Immature natural killer cell (primary cell): ENCODE data around the gene TMA16. TPM values are rescaled to one million over a fixed set of nuclear protein-coding genes. Genes with fewer than 3 reads are reported as not detected.
"Not testable (repeated sequence)": the region's sequence is repeated elsewhere in the genome, so short reads cannot be mapped to it uniquely, and the experiment has no call there.

Experiments used
- DNase-seq, 3 donors: peaks; one replicate each; pipeline ENCODE4 v3.0.0; 2022; ENCODE audit warnings: mixed read lengths in 1 of 3
- H3K27ac Mint-ChIP-seq, 6 donors: one replicate each; pipeline ENCODE4 v1.8.0; 2020; ENCODE audit warnings: mixed read lengths in 6 of 6, mild to moderate bottlenecking in 5 of 6, inconsistent platforms in 4 of 6, moderate library complexity in 3 of 6
- H3K27me3 Mint-ChIP-seq, 3 donors: one replicate each; pipeline ENCODE4 v1.8.0; 2020 to 2021; ENCODE audit warnings: low read depth in 3 of 3, mild to moderate bottlenecking in 3 of 3, mixed read lengths in 3 of 3, moderate library complexity in 3 of 3, inconsistent platforms in 1 of 3
- H3K36me3 Mint-ChIP-seq, 3 donors: one replicate each; pipeline ENCODE4 v1.8.0; 2020; ENCODE audit warnings: mixed read lengths in 3 of 3, inconsistent platforms in 2 of 3, mild to moderate bottlenecking in 2 of 3
- H3K4me1 Mint-ChIP-seq, 2 donors: one replicate each; pipeline ENCODE4 v1.8.0; 2020; ENCODE audit warnings: inconsistent platforms in 2 of 2, mild to moderate bottlenecking in 2 of 2, mixed read lengths in 2 of 2, moderate library complexity in 1 of 2
- H3K4me3 Mint-ChIP-seq, 5 donors: one replicate each; pipeline ENCODE4 v1.8.0; 2020; ENCODE audit warnings: mild to moderate bottlenecking in 5 of 5, mixed read lengths in 5 of 5, inconsistent platforms in 3 of 5, moderate library complexity in 3 of 5
- H3K9me3 Mint-ChIP-seq, 6 donors: one replicate each; pipeline ENCODE4 v1.8.0; 2020; ENCODE audit warnings: mild to moderate bottlenecking in 6 of 6, mixed read lengths in 6 of 6, inconsistent platforms in 4 of 6, moderate library complexity in 3 of 6
- polyA plus RNA-seq, 3 donors: library from polyadenylated mRNA; unstranded; fragments of 300-500 nt; fragmentation: Illumina TruSeq; gene quantifications; one replicate each; pipeline ENCODE4 v1.2.3, GENCODE V29; 2021

TMA16 gene
- polyA plus RNA-seq, 3 donors from 2014 or later: 8.7 to 12.8 (median 10.8) TPM

- H3K27ac Mint-ChIP-seq: no peak overlapping the region
- DNase-seq: no peak
- no peak overlapping the region for H3K4me3 Mint-ChIP-seq
- no peaks in the 10 kb centered on the region for H3K9me3 Mint-ChIP-seq
- peaks cover 5 to 12% (median 6%) of the 10 kb centered on the region in 3 donors for H3K36me3 Mint-ChIP-seq
- H3K4me1 Mint-ChIP-seq: no peaks in the 10 kb centered on the region
- H3K27me3 Mint-ChIP-seq: no peaks in the 10 kb centered on the region
Measured at GRCh38 chr4:163535657-163536056, 41.2 kb downstream of the TMA16 start.

GRCh38 chr4:163536091-163536490, 41.6 kb downstream of the TMA16 start:
- H3K4me3 Mint-ChIP-seq: no peak overlapping the region
- H3K27ac Mint-ChIP-seq: no peak overlapping the region
- H3K9me3 Mint-ChIP-seq: no peaks in the 10 kb centered on the region
- H3K27me3 Mint-ChIP-seq: no peaks in the 10 kb centered on the region
- H3K36me3 Mint-ChIP-seq: peaks cover 3 to 12% (median 4%) of the 10 kb centered on the region in 3 donors
- H3K4me1 Mint-ChIP-seq: no peaks in the 10 kb centered on the region
- no peak for DNase-seq

DNA sequence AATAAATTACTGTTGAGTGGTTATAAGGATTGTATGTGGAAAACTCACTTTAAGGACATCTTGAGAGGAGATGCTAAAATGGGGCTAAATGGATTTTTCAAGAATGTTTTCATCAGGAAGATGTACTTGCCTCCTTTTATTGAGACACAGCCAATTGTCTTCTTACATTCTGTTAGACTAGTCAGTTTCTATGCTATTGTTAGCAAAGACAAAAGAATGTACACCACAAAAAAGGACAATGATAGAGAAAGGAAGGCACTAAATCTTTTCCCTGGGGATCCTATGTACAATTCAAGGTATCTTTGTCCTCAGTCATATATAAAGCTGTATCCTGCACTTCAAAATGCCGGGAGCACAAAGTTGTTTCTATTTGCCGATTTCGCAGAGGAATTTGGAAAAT, 42.6 kb downstream of the TMA16 start:
- DNase-seq: no peak
- Mint-ChIP-seq H3K27ac (no peak overlapping the region), H3K36me3 (peaks cover 0 to 2% (median 0%) of the 10 kb centered on the region in 3 donors), H3K4me3 (no peak overlapping the region), H3K4me1 (no peaks in the 10 kb centered on the region), H3K9me3 (no peaks in the 10 kb centered on the region), H3K27me3 (no peaks in the 10 kb centered on the region)

DNA sequence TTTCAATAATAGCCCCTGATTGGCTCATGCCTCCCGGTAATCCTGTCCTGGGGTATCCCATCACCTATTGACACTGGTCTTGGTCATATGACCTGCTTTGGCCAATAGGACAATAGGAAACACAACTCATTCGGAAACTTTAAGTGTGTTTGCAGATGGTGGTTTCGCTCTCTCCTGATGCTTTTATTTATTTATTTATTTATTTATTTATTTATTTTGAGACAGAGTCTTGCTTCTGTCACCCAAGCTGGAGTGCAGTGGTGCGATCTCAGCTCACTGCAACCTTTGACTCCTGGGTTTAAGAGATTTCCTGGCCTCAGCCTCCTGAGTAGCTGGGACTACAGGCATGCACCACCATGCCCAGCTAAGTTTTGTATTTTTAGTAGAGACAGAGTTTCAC, 44.3 kb downstream of the TMA16 start:
- H3K36me3 Mint-ChIP-seq, H3K4me3 Mint-ChIP-seq, H3K4me1 Mint-ChIP-seq, H3K27ac Mint-ChIP-seq, H3K27me3 Mint-ChIP-seq, H3K9me3 Mint-ChIP-seq, DNase-seq: not testable (repeated sequence)

DNA sequence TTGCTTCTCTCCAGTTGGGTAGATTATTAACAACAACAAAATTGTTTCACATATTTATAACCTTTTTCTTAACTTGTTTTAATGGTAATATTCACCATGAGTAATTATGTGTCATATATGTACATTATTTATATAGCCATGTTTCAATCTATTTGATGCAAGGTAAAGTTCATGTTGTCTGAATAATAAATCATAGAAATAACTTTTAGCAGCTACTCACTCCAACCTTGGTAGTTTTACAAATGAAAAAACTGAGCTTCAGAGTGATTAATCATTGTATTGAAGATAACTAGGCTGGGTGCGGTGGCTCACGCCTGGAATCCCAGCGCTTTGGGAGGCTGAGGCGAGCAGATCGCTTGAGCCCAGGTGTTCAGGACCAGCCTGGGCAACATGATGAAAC, 46.0 kb downstream of the TMA16 start:
- Mint-ChIP-seq H3K4me1 (no peaks in the 10 kb centered on the region), H3K4me3 (no peak overlapping the region), H3K9me3 (no peaks in the 10 kb centered on the region), H3K36me3 (no peaks in the 10 kb centered on the region), H3K27ac (no peak overlapping the region), H3K27me3 (no peaks in the 10 kb centered on the region)
- no peak for DNase-seq

- Mint-ChIP-seq H3K9me3 (no peaks in the 10 kb centered on the region), H3K4me3 (no peak overlapping the region), H3K4me1 (no peaks in the 10 kb centered on the region), H3K27ac (no peak overlapping the region), H3K36me3 (no peaks in the 10 kb centered on the region), H3K27me3 (no peaks in the 10 kb centered on the region)
- no peak for DNase-seq
Measured at GRCh38 chr4:163540977-163541376, 46.5 kb downstream of the TMA16 start.

- H3K9me3 Mint-ChIP-seq: no peaks in the 10 kb centered on the region
- H3K36me3 Mint-ChIP-seq: no peaks in the 10 kb centered on the region
- no peak for DNase-seq
- no peaks in the 10 kb centered on the region for H3K27me3 Mint-ChIP-seq
- no peak overlapping the region for H3K4me3 Mint-ChIP-seq
- H3K27ac Mint-ChIP-seq: peak overlapping the region in 1 of 6 donors; percentile 49
- H3K4me1 Mint-ChIP-seq: no peaks in the 10 kb centered on the region
Measured at GRCh38 chr4:163542275-163542674, 47.8 kb downstream of the TMA16 start.

- DNase-seq: peak; percentile 56 to 63 (median 61)
- H3K4me1 Mint-ChIP-seq: peaks cover 5 to 11% of the 10 kb centered on the region in 2 donors
- no peaks in the 10 kb centered on the region for H3K9me3 Mint-ChIP-seq
- no peak overlapping the region for H3K27ac Mint-ChIP-seq
- H3K36me3 Mint-ChIP-seq: no peaks in the 10 kb centered on the region
- no peak overlapping the region for H3K4me3 Mint-ChIP-seq
- no peaks in the 10 kb centered on the region for H3K27me3 Mint-ChIP-seq
Measured at GRCh38 chr4:163544407-163545038, 50.0 kb downstream of the TMA16 start.

DNA sequence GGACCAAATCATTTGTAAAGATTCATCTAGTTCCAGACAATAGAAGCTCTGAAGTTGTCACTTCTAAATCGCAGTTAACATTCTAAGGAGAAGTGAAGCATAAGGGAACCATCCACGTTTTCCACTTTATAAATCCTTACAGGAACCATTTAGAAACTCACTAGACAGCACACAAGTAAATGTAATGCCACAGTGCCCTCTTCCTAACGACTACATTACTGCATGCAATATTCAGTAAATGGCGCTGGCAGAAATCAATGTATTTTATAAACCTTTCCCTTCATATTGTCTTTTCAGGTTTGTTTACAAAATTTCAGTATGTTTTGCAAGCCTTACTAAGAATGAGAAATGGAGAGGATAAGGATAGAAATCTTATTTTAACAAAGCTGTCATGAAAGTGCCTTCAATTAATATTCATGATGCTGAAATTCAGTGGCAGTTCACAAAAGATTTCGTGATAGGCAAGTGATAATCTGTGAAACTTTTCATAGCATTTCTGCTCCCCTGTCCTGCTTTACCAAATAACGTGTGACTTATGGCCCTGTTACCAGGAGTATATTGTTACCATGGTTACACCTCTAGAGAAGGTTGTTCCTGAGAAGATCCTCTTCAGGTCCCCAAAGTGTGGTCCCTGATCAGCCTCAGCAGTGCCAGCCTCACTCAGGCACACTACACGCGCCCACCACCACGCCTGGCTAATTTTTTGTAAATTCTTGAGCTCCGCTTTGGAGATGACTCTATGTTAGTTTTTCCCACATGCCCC, 54.2 kb downstream of the TMA16 start:
- Mint-ChIP-seq H3K27me3 (peaks cover 0 to 6% (median 0%) of the 10 kb centered on the region in 3 donors), H3K36me3 (no peaks in the 10 kb centered on the region), H3K4me3 (peak overlapping the region; percentile 3 to 51 (median 38)), H3K9me3 (no peaks in the 10 kb centered on the region), H3K4me1 (peaks cover 10 to 22% of the 10 kb centered on the region in 2 donors), H3K27ac (no peak overlapping the region)
- peak; percentile 41 to 51 (median 45) for DNase-seq

DNA sequence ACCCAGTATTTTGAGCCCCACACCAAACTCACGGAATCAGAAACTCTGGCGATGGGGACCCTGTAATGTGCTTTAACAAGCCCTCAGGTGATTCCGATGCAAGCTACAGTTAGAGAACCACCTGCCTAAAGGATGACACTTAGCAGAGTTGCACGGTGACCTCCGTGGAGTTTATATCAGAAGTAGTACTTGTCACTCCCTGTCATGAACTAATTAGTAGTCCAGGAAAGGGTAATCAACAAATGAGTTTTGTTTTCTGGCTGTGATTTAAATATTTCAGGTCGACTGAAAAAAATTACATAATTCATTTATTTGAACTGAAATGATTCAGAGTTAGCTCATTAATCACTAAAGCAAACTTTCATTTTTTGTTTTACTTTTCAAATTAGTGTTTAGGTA, 56.4 kb downstream of the TMA16 start:
- no peak for DNase-seq
- Mint-ChIP-seq H3K27me3 (peaks cover 0 to 8% (median 0%) of the 10 kb centered on the region in 3 donors), H3K4me1 (peaks cover 11 to 22% of the 10 kb centered on the region in 2 donors), H3K36me3 (no peaks in the 10 kb centered on the region), H3K4me3 (no peak overlapping the region), H3K27ac (no peak overlapping the region), H3K9me3 (no peaks in the 10 kb centered on the region)

DNA sequence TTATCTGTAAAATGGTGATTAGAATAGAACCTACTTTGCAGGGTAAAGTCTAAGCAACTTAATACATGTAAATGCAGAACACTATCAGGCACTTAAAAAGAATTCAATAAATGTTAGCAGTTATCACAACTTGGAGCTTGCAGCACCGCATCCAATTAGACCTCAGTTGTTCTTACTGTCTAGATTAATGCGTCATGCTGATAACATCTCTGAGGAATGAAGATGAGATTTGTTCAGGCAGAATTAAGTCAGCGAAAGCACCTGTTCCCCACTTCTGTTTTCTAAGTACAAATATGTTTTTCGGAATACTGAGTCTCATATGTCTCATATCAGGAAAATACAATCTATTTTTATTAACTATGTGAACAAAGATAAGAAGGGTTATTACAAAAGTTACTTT, 58.7 kb downstream of the TMA16 start:
- no peaks in the 10 kb centered on the region for H3K36me3 Mint-ChIP-seq
- peaks cover 0 to 9% (median 2%) of the 10 kb centered on the region in 3 donors for H3K27me3 Mint-ChIP-seq
- H3K27ac Mint-ChIP-seq: no peak overlapping the region
- H3K9me3 Mint-ChIP-seq: no peaks in the 10 kb centered on the region
- DNase-seq: no peak
- peaks cover 17 to 29% of the 10 kb centered on the region in 2 donors for H3K4me1 Mint-ChIP-seq
- H3K4me3 Mint-ChIP-seq: no peak overlapping the region

DNA sequence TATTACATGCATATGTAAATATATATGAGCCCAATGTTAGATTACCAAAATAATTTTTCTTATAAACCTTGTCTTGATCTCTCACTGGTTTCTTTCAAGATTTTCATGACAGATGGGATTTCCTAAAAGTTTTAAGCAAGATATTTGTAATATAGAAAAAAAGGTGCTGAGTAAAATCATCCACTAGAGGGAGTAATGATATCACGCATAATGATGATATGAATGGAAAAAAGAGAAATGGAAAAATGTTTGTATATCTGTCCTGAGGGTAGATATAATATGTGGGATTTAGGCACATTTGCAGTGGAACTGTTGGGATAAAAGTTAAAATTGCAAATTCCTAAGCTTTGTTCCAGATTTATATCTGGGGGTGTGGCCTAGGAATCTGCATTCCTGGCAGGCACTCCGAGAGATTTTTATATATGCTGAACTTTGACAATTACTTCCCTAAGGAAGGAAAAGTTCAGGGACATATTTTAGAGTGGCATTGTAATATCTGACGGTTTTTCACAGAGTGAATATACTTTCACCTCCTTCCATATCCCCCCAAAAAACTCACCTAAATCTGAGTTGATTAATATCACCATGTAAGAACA, 60.5 kb downstream of the TMA16 start:
- peak in 1 of 3 donors; percentile 24 for DNase-seq
- no peaks in the 10 kb centered on the region for H3K9me3 Mint-ChIP-seq
- no peak overlapping the region for H3K4me3 Mint-ChIP-seq
- peaks cover 0 to 9% (median 2%) of the 10 kb centered on the region in 3 donors for H3K27me3 Mint-ChIP-seq
- peaks cover 23 to 28% of the 10 kb centered on the region in 2 donors for H3K4me1 Mint-ChIP-seq
- H3K27ac Mint-ChIP-seq: no peak overlapping the region
- no peaks in the 10 kb centered on the region for H3K36me3 Mint-ChIP-seq

GRCh38 chr4:163556177-163556576, 61.7 kb downstream of the TMA16 start:
- Mint-ChIP-seq H3K36me3 (no peaks in the 10 kb centered on the region), H3K27me3 (peaks cover 0 to 6% (median 2%) of the 10 kb centered on the region in 3 donors), H3K27ac (no peak overlapping the region), H3K4me3 (no peak overlapping the region), H3K9me3 (no peaks in the 10 kb centered on the region), H3K4me1 (peaks cover 19 to 21% of the 10 kb centered on the region in 2 donors)
- no peak for DNase-seq

DNA sequence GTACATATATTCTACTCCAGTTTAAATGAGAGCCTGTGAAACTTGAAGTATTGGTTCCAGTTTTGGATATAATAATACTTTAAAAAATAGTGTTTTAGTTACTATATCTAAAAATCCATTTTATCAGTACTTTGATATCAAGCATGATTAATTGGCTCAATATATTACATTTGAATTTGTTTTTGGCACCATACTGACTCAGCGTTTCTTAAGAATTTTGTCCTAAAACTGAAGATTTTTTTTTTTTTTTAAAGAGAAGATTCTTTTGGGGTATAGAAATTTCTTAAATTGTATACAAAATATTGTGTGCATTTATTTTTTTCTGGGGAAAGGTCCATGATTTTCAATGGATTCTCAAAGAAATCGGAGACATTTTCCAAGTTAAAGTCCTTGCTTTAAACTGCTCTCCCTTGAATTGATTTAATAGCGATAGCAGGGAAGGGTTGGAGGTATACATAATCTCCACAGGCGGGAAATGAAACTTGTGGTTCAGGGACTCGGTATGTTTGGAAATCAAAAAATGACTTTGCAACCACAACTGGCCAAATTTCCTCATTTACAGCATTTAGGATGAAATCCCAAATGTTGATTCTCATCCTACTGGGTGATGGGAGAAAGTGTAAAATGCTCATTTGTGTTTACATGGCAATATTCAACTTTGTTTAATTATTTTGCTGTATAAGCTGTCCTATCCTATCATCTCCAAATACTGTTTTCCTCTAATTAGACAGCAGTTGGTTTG, 62.3 kb downstream of the TMA16 start:
- DNase-seq: no peak
- H3K4me1 Mint-ChIP-seq: peaks cover 19 to 21% of the 10 kb centered on the region in 2 donors
- no peaks in the 10 kb centered on the region for H3K36me3 Mint-ChIP-seq
- no peak overlapping the region for H3K27ac Mint-ChIP-seq
- H3K4me3 Mint-ChIP-seq: no peak overlapping the region
- H3K27me3 Mint-ChIP-seq: peaks cover 0 to 6% (median 2%) of the 10 kb centered on the region in 3 donors
- no peaks in the 10 kb centered on the region for H3K9me3 Mint-ChIP-seq
